ENCODE measurements around the gene TIMP1. TPM values are rescaled to one million over a fixed set of nuclear protein-coding genes. Genes with fewer than 3 reads are reported as not detected.

The TIMP1 gene
- total and polyA plus RNA-seq, 2 donors (not counting 1 experiment from before 2014, with no cell fraction given): 8.8 to 12.8 TPM

- H3K27me3 Mint-ChIP-seq: no peaks in the 10 kb centered on the region
- H3K27ac Mint-ChIP-seq: no peak overlapping the region
- H3K4me1 Mint-ChIP-seq: peaks cover 9% of the 10 kb centered on the region
- TF ChIP-seq CTCF (IDR thresholded peaks at IDR 0.05) (no peak), EZH2 (IDR thresholded peaks at IDR 0.05; ENCODE audit: borderline replicate concordance, insufficient read depth, low read depth, low read length, poor library complexity, severe bottlenecking) (no peak)
- Histone ChIP-seq H3K27me3 (replicated peaks in 1 of 4; ENCODE audit: control extremely low read depth in 1 of 4, control insufficient read depth in 3 of 4, insufficient read depth in 4 of 4, low read length in 3 of 4) (no peaks in the 10 kb centered on the region), H3K79me2 (ENCODE audit: control insufficient read depth, insufficient read depth, low read length) (no peaks in the 10 kb centered on the region), H3K4me2 (replicated peaks; ENCODE audit: low read depth, low read length, poor library complexity, severe bottlenecking) (no peak overlapping the region), H3K4me1 (ENCODE audit: control insufficient read depth in 2 of 2, insufficient read depth in 2 of 2, low read length in 2 of 2) (peaks cover 5 to 13% of the 10 kb centered on the region in 2 donors), H3K36me3 (replicated peaks in 1 of 2; ENCODE audit: control extremely low read depth in 1 of 2, control insufficient read depth in 1 of 2, extremely low read depth in 1 of 2, insufficient read depth in 2 of 2, low read length in 1 of 2) (no peaks in the 10 kb centered on the region), H3K27ac (ENCODE audit: low read length in 2 of 2) (no peak overlapping the region), H3K9me3 (ENCODE audit: control extremely low read depth in 1 of 3, control insufficient read depth in 2 of 3, insufficient read depth in 1 of 3, low read length in 2 of 3) (no peaks in the 10 kb centered on the region), H4K20me1 (ENCODE audit: control insufficient read depth, insufficient read depth, low read length, poor library complexity, severe bottlenecking) (no peaks in the 10 kb centered on the region), H3K4me3 (ENCODE audit: control extremely low read depth in 1 of 5, extremely low read depth in 1 of 5, insufficient read depth in 1 of 5, low read depth in 2 of 5, low read length in 4 of 5) (no peak overlapping the region), H3K9ac (ENCODE audit: low read length) (no peak overlapping the region), H2AFZ (ENCODE audit: insufficient read depth, low read depth, low read length, poor library complexity, severe bottlenecking) (no peak overlapping the region)
- ChIA-PET CTCF (no interaction called here), POLR2A (no interaction called here)
- ATAC-seq (ENCODE audit: low read depth): no peak
- 83% methylated on average over 1 of the region's 6 CpGs for WGBS (ENCODE audit: insufficient coverage)
- no peak for DNase-seq
- intact Hi-C loops (cut with micrococcal nuclease): no loop called here
- no peaks in the 10 kb centered on the region for H3K9me3 Mint-ChIP-seq (ENCODE audit: insufficient read depth)
- H3K4me3 Mint-ChIP-seq: no peak overlapping the region
Observed at GRCh38 chrX:47584714-47585113, 2.5 kb downstream of the TIMP1 start.

GRCh38 chrX:47585273-47585672 is 3.0 kb downstream of the TIMP1 start:
- ATAC-seq (ENCODE audit: low read depth) (no peak), DNase-seq (no peak)
- peaks cover 8% of the 10 kb centered on the region for H3K4me1 Mint-ChIP-seq
- H3K27ac Mint-ChIP-seq: no peak overlapping the region
- Histone ChIP-seq H3K4me3 (ENCODE audit: control extremely low read depth in 1 of 5, extremely low read depth in 1 of 5, insufficient read depth in 1 of 5, low read depth in 2 of 5, low read length in 4 of 5) (no peak overlapping the region), H2AFZ (ENCODE audit: insufficient read depth, low read depth, low read length, poor library complexity, severe bottlenecking) (no peak overlapping the region), H4K20me1 (ENCODE audit: control insufficient read depth, insufficient read depth, low read length, poor library complexity, severe bottlenecking) (no peaks in the 10 kb centered on the region), H3K9ac (ENCODE audit: low read length) (no peak overlapping the region), H3K4me1 (ENCODE audit: control insufficient read depth in 2 of 2, insufficient read depth in 2 of 2, low read length in 2 of 2) (peaks cover 5 to 13% of the 10 kb centered on the region in 2 donors), H3K27me3 (replicated peaks in 1 of 4; ENCODE audit: control extremely low read depth in 1 of 4, control insufficient read depth in 3 of 4, insufficient read depth in 4 of 4, low read length in 3 of 4) (no peaks in the 10 kb centered on the region), H3K9me3 (ENCODE audit: control extremely low read depth in 1 of 3, control insufficient read depth in 2 of 3, insufficient read depth in 1 of 3, low read length in 2 of 3) (no peaks in the 10 kb centered on the region), H3K79me2 (ENCODE audit: control insufficient read depth, insufficient read depth, low read length) (no peaks in the 10 kb centered on the region), H3K4me2 (replicated peaks; ENCODE audit: low read depth, low read length, poor library complexity, severe bottlenecking) (no peak overlapping the region), H3K36me3 (replicated peaks in 1 of 2; ENCODE audit: control extremely low read depth in 1 of 2, control insufficient read depth in 1 of 2, extremely low read depth in 1 of 2, insufficient read depth in 2 of 2, low read length in 1 of 2) (no peaks in the 10 kb centered on the region), H3K27ac (ENCODE audit: low read length in 2 of 2) (no peak overlapping the region)
- no peaks in the 10 kb centered on the region for H3K9me3 Mint-ChIP-seq (ENCODE audit: insufficient read depth)
- no peaks in the 10 kb centered on the region for H3K27me3 Mint-ChIP-seq
- 96% methylated on average over 9 of the region's 16 CpGs for WGBS (ENCODE audit: insufficient coverage)
- CTCF ChIA-PET: no interaction called here
- POLR2A ChIA-PET: no interaction called here
- intact Hi-C loops (cut with micrococcal nuclease): no loop called here
- no peak for TF ChIP-seq CTCF (IDR thresholded peaks at IDR 0.05)
- TF ChIP-seq EZH2 (IDR thresholded peaks at IDR 0.05; ENCODE audit: borderline replicate concordance, insufficient read depth, low read depth, low read length, poor library complexity, severe bottlenecking): no peak
- no peak overlapping the region for H3K4me3 Mint-ChIP-seq
